Liver (tissue), 2 donors: ENCODE measurements around the gene SPTBN1.

ENCODE experiments used
- GABPA ChIP-seq, 2 donors: IDR thresholded peaks in 1 of 2; conservative IDR thresholded peaks in 1 of 2; 2 replicates each; pipeline ENCODE4 v1.6.1; 2016; ENCODE audit warnings: antibody characterized with exemption in 2 of 2, mild to moderate bottlenecking in 1 of 2, moderate library complexity in 1 of 2
- RAD21 ChIP-seq, 2 donors: IDR thresholded peaks; 2 replicates each; pipeline ENCODE4 v1.6.1; 2016; ENCODE audit warnings: antibody characterized with exemption in 2 of 2, mild to moderate bottlenecking in 2 of 2
- TAF1 ChIP-seq: conservative IDR thresholded peaks from 2 replicates; pipeline ENCODE4 v1.6.1; 2016; ENCODE audit warnings: antibody characterized with exemption, mild to moderate bottlenecking
- donor health status: healthy.

- TF ChIP-seq RAD21 (IDR thresholded peaks at IDR 0.05) (no peak), TAF1 (no peak), GABPA (IDR thresholded peaks at IDR 0.05 in 1 of 2, conservative IDR thresholded peaks at IDR 0.05 in 1 of 2) (no peak)
Measured at GRCh38 chr2:54660752-54661151, 204.6 kb downstream of the SPTBN1 start.
